Mucosa of rectum (tissue), 2 donors: ENCODE data around the gene CLMN.

ENCODE experiments used
- H3K27ac ChIP-seq, 2 donors: one replicate each; pipeline ENCODE4 v1.7.0; 2013; ENCODE audit warnings: inconsistent platforms in 2 of 2, low read depth in 2 of 2, low read length in 2 of 2
- H3K27me3 ChIP-seq, 2 donors: one replicate each; pipeline ENCODE4 v1.7.0; 2013; ENCODE audit warnings: low read length in 2 of 2; ENCODE audit not compliant: control insufficient read depth in 2 of 2, insufficient read depth in 2 of 2
- H3K36me3 ChIP-seq, 2 donors: one replicate each; pipeline ENCODE4 v1.7.0; 2013; ENCODE audit warnings: low read length in 2 of 2; ENCODE audit not compliant: control insufficient read depth in 2 of 2, insufficient read depth in 2 of 2
- H3K4me1 ChIP-seq, 2 donors: one replicate each; pipeline ENCODE4 v1.7.0; 2013; ENCODE audit warnings: low read length in 2 of 2, mild to moderate bottlenecking in 1 of 2; ENCODE audit not compliant: control insufficient read depth in 2 of 2, insufficient read depth in 2 of 2
- H3K4me3 ChIP-seq, 2 donors: one replicate each; pipeline ENCODE4 v1.7.0; 2013; ENCODE audit warnings: low read length in 2 of 2
- H3K9ac ChIP-seq, 2 donors: one replicate each; pipeline ENCODE4 v1.7.0; 2013; ENCODE audit warnings: low read length in 2 of 2, low read depth in 1 of 2, mild to moderate bottlenecking in 1 of 2
- H3K9me3 ChIP-seq, 2 donors: one replicate each; pipeline ENCODE4 v1.7.0; 2013; ENCODE audit warnings: low read length in 2 of 2; ENCODE audit not compliant: control insufficient read depth in 2 of 2
- donor health status: healthy.
- donor health status: Normal muscosa, but diverticular disease.

CLMN gene

DNA sequence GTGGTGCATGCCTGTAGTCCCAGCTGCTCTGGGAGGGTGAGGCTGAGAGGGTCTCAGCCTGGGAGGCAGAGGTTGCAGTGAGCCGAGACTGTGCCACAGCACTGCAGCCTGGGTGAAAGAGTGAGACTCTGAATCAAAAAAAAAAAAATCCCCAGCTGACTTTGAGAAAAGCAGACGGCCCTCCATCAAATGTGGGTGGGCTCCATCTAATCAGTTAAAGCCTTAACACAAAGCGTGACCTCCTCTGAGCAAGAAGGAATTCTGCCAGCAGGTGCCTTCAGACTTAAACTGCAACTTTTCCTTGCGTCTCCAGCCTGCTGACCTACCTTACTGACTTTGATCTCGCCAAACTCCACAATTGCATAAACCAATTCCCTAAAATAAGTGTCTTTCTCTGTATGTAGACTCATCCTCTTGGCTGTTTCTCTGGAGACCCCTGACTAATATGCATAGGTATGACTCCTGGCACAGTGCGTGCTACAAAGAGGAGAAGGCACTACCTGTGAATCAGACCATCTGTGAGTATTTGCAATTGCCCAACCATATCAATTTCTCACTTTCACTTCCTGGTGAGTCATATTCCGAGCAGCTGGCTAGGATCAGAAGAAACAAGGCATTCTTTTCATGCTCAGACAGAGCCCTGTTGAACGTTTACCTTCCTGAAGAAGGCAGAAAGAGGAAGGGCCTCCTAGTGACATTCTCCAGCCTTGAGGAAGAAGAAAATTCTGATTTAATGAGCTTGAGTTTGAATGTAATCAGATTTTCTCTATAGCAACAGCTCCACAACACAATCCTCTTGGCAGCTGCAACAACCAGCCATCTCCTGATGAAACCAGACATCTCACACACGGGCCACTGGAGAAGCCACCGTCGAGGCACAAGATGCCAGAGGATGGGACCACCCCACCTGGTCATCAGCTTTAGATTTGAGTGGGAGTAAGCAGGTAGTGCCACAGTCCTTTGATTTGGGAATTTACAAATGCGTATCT is 54.3 kb downstream of the CLMN start:
- Histone ChIP-seq H3K4me1 (peaks cover 22 to 30% of the 10 kb centered on the region in 2 donors), H3K27me3 (no peaks in the 10 kb centered on the region), H3K9me3 (no peaks in the 10 kb centered on the region), H3K9ac (peak overlapping the region; percentile 64), H3K4me3 (peak overlapping the region; percentile 38 to 65), H3K36me3 (no peaks in the 10 kb centered on the region), H3K27ac (peak overlapping the region; percentile 95 to 98)

DNA sequence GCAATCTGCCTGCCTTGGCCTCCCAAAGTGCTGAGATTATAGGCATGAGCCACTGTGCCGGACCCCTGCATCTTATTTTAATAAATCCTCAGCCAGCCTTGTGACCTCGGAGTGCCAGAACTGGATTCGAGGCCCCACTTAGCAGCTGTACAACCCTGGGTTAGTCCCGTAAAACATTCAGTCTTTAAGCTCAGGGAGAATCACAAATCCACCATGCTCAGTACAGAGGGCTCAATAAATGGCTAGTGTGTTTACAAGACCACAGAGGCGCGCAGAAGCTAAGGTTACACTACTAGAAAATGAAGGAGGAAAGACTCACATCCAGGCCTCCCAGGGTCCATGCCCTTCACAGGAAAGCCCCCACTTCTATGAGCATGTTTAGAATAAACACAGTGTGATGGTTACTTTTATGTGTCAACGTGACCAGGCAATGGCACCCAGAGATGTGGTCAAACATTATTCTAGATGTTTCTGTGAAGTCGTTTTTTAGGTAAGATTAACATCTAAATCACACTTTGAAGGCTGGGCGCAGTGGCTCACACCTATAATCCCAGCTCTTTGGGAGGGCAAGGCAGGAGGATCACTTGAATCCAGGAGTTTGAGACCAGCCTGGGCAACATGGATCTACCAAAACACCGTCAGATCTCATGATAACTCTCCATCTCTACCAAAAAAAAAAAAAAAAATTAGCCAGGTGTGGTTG is 55.3 kb downstream of the CLMN start:
- no peak overlapping the region for H3K4me3 ChIP-seq
- H3K36me3 ChIP-seq = no peaks in the 10 kb centered on the region
- no peaks in the 10 kb centered on the region for H3K27me3 ChIP-seq
- peaks cover 24 to 35% of the 10 kb centered on the region in 2 donors for H3K4me1 ChIP-seq
- H3K27ac ChIP-seq = peak overlapping the region; percentile 95 to 98
- no peaks in the 10 kb centered on the region for H3K9me3 ChIP-seq
- peak overlapping the region; percentile 61 to 64 for H3K9ac ChIP-seq

DNA sequence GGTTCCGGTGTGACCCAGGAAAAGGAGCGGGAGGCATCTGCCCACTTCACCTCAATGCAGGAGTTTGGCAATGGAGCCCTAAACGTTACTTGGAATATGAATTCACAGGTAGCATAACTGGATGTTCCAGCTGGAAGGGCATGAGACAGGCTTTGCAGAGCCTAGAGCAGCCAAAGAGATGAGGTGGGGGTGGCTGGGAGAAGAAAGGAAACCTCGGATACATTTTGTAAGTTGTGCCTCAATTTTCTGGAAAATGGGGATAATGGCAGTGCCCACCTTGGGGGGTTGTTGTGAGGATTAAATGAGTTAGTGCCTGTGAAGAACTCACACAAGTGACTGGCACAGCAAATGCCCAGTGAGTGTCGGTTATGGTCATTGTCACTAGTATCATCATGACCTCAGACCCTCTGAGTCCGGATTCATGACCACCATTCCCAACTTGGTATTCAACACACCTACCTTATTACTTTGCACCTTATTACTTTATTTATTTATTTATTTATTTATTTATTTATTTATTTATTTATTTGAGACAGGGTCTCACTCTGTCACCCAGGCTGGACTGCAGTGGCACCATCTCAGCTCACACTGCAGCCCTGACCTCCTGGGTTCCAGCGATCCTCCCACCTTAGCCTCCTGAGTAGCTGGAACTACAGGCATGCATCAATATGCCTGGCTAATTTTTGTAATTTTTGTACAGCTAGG is 56.0 kb downstream of the CLMN start:
- no peaks in the 10 kb centered on the region for H3K36me3 ChIP-seq
- H3K27ac ChIP-seq = peak overlapping the region in 1 of 2 donors; percentile 95
- peak overlapping the region in 1 of 2 donors; percentile 64 for H3K9ac ChIP-seq
- peaks cover 28 to 41% of the 10 kb centered on the region in 2 donors for H3K4me1 ChIP-seq
- H3K4me3 ChIP-seq = no peak overlapping the region
- no peaks in the 10 kb centered on the region for H3K27me3 ChIP-seq
- H3K9me3 ChIP-seq = no peaks in the 10 kb centered on the region

GRCh38 chr14:95262511-95262891 is 57.2 kb downstream of the CLMN start:
- H3K4me3 ChIP-seq = no peak overlapping the region
- H3K9ac ChIP-seq = no peak overlapping the region
- H3K27ac ChIP-seq = no peak overlapping the region
- peaks cover 28 to 41% of the 10 kb centered on the region in 2 donors for H3K4me1 ChIP-seq
- H3K36me3 ChIP-seq = peaks cover 0 to 7% of the 10 kb centered on the region in 2 donors
- no peaks in the 10 kb centered on the region for H3K27me3 ChIP-seq
- no peaks in the 10 kb centered on the region for H3K9me3 ChIP-seq

GRCh38 chr14:95261616-95262510 is 57.8 kb downstream of the CLMN start:
- H3K36me3 ChIP-seq = peaks cover 0 to 7% of the 10 kb centered on the region in 2 donors
- peaks cover 27 to 40% of the 10 kb centered on the region in 2 donors for H3K4me1 ChIP-seq
- H3K27me3 ChIP-seq = no peaks in the 10 kb centered on the region
- no peak overlapping the region for H3K27ac ChIP-seq
- H3K9ac ChIP-seq = no peak overlapping the region
- H3K4me3 ChIP-seq = no peak overlapping the region
- no peaks in the 10 kb centered on the region for H3K9me3 ChIP-seq

DNA sequence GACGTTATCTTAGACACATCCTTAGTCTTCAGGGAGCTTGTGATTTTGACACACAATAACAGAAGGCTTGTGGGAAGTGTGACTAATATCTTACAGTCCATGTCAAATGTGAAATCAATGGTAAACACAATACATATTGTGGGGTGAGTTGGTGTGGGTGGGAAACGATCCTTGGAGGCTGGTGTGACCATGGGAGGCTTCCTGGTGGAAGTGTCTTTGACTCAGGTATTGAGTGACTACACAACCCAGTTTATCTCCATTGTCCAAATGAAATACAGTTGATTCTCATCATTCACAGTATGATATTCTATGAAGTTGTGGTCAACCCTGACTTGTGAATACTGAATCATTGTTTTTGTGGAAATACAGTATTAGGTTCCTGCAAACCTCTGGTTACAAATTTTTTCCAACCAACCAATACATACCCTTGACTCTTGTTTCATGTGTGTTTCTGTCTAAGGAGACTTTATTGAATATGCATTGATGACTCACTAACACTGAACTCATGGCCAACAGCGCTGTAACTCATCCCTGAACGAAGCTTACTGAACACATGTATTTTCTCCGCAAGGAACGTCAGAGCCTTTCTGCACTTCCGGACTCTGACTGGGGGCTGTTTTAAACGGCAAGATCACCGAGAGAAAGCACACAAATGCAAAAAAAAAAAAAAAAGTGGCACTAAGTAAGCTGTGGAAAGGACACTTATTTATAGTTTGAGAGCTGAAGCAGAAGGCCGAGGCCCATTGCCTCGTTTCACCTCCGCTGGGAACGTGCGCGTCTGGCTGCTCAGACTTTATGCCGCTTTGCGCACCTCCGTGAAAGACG is 59.0 kb downstream of the CLMN start:
- Histone ChIP-seq H3K4me3 (no peak overlapping the region), H3K36me3 (peaks cover 0 to 7% of the 10 kb centered on the region in 2 donors), H3K27me3 (no peaks in the 10 kb centered on the region), H3K9ac (no peak overlapping the region), H3K4me1 (peaks cover 29 to 38% of the 10 kb centered on the region in 2 donors), H3K9me3 (no peaks in the 10 kb centered on the region), H3K27ac (no peak overlapping the region)

DNA sequence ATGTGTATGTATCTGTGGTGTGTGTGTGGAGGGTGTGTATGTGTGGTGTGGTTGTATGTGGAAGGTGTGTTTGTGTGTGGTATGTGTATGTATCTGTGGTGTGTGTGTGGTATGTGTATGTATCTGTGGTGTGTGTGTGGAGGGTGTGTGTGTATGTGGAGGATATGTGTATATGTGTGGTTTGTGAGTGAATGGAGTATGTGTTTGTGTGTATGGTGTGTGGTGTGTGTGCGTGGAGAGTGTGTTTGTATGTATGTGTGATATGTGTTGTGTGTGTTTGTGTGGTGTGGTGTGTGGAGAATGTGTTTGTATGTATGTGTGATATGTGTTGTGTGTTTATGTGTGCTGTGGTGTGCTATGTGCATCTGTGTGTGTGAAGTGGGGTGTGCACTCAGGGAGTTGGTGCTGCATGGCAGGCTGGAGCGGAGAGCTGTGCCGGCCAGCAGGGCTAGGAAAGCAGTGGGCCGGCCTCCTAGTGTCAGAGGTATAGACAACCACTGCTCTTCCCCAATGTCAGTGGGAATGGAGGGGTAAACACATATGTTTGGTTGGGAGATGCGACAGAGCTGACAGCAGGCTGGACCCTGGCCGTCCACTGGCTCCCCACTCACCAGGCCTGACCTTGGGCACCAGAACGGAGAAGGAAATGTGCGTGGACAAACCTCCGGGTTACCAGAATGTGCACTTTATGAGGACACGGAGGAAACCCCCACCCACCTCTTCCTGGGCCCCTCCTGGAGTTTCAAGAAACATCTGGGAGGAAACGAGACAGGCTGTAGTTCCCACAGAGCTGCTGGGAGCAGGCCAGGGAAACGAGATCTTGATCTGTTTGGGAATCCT is 60.7 kb downstream of the CLMN start:
- Histone ChIP-seq H3K27me3 (no peaks in the 10 kb centered on the region), H3K9ac (no peak overlapping the region), H3K27ac (no peak overlapping the region), H3K4me1 (peaks cover 21 to 32% of the 10 kb centered on the region in 2 donors), H3K36me3 (peaks cover 0 to 7% of the 10 kb centered on the region in 2 donors), H3K4me3 (no peak overlapping the region), H3K9me3 (no peaks in the 10 kb centered on the region)

- Histone ChIP-seq H3K36me3 (peaks cover 0 to 7% of the 10 kb centered on the region in 2 donors), H3K27me3 (no peaks in the 10 kb centered on the region), H3K9me3 (no peaks in the 10 kb centered on the region), H3K9ac (no peak overlapping the region), H3K4me1 (peaks cover 19 to 33% of the 10 kb centered on the region in 2 donors), H3K27ac (no peak overlapping the region), H3K4me3 (no peak overlapping the region)
These were observed 61.6 kb downstream of the CLMN start for GRCh38 chr14:95258156-95258555.
